Right lobe of liver (tissue), 6 donors: ENCODE results near the gene FOXJ3. TPM values are rescaled to one million over a fixed set of nuclear protein-coding genes. Genes with fewer than 3 reads are reported as not detected.
A peak's percentile ranks its signal among the peaks of the same experiment; 100 is the strongest.

Experiments used
- ATAC-seq, 4 donors: fragments of 200-7000 bp; cut with Tn5 transposase; one replicate each; pipeline ENCODE4 v1.9.1; 2020; ENCODE audit warnings: mild to moderate bottlenecking in 4 of 4, moderate library complexity in 4 of 4
- DNase-seq, 3 donors: peaks; one replicate each; pipeline ENCODE4 v3.0.0-alpha.2; 2020
- H3K27ac ChIP-seq, 3 donors: fragments of 200-600 bp; one replicate each; pipeline ENCODE4 v1.8.0; 2022
- H3K27me3 ChIP-seq, 2 donors: fragments of 200-600 bp; one replicate each; pipeline ENCODE4 v1.8.0; 2022
- H3K36me3 ChIP-seq, 4 donors: fragments of 200-600 bp; sonication (generic) in 1 of 4; one replicate each; pipeline versions ENCODE4 v1.5.1 to v1.8.0; 2017 to 2022; ENCODE audit warnings: control low read depth in 1 of 4
- H3K4me1 ChIP-seq, 4 donors: fragments of 200-600 bp; sonication (generic) in 1 of 4; one replicate each; pipeline versions ENCODE4 v1.5.1 to v1.8.0; 2017 to 2022; ENCODE audit warnings: control low read depth in 1 of 4
- H3K4me3 ChIP-seq, 3 donors: fragments of 200-600 bp; one replicate each; pipeline ENCODE4 v1.8.0; 2022
- H3K9me3 ChIP-seq, 4 donors: fragments of 200-600 bp; sonication (generic) in 1 of 4; one replicate each; pipeline versions ENCODE4 v1.5.1 to v1.8.0; 2017 to 2022; ENCODE audit warnings: control low read depth in 1 of 4
- CTCF ChIP-seq, 4 donors: fragments of 200-600 bp in 3 of 4; fragments of 450-650 bp in 1 of 4; IDR thresholded peaks; one replicate each; pipeline versions ENCODE4 v1.5.1 to v1.8.0; 2016 to 2022; ENCODE audit warnings: antibody characterized with exemption in 4 of 4, mild to moderate bottlenecking in 2 of 4
- POLR2A ChIP-seq: fragments of 450-650 bp; IDR thresholded peaks from one replicate; pipeline ENCODE4 v1.6.1; 2017; ENCODE audit warnings: antibody characterized with exemption, mild to moderate bottlenecking
- WGBS: methylation state at CpG from one replicate; pipeline ENCODE4 v1.1.6; 2018; ENCODE audit warnings: low coverage, low lambda C conversion rate; ENCODE audit not compliant: insufficient coverage; ENCODE audit errors: missing lambda C conversion rate; 5-methylcytosine and 5-hydroxymethylcytosine counted together
- intact Hi-C, 2 donors: fragments of 100-400 bp; cut with DNase I; formaldehyde crosslinking; loops; one replicate each; pipeline versions ENCODE4 v1.11.2 to v1.14.1; 2022
- total RNA-seq, 6 experiments: library from RNA; depleted of rRNA in 2 of 6; stranded (reverse); fragments of >200 nt in 2 of 6; fragmentation: NEBNext Ultra II Directional in 3 of 6; extraction: Animal tissue kit (Norgen Biotek cat#: 25700) in 3 of 6; gene quantifications; one replicate each; pipeline versions ENCODE4 v1.1.0 to v1.2.4, GENCODE V29; 2016 to 2023
- donor health status: DM: no; HTN: yes; CAD: no.
- donor health status: DM: no; HTN: no; CAD: no.
- donor health status: DM: no; HTN: no; CAD: no.
- donor health status: DM: no; HTN: yes; CAD: no.
- donor health status: DM: no; HTN: yes; CAD: no.

Gene FOXJ3
- total RNA-seq, 6 experiments from 2014 or later = 12.1 to 18.4 (median 14.5) TPM

- Histone ChIP-seq H3K9me3 (no peaks in the 10 kb centered on the region), H3K4me1 (no peaks in the 10 kb centered on the region), H3K27ac (no peak overlapping the region), H3K36me3 (no peaks in the 10 kb centered on the region), H3K27me3 (no peaks in the 10 kb centered on the region), H3K4me3 (no peak overlapping the region)
- DNase-seq (no peak), ATAC-seq (no peak)
- 96% methylated on average over 6 of the region's 7 CpGs for WGBS
- TF ChIP-seq POLR2A (no peak), CTCF (IDR thresholded peaks at IDR 0.05) (no peak)
- intact Hi-C loops = no loop called here
These were observed 151.7 kb downstream of the FOXJ3 start for GRCh38 chr1:42183210-42183956.

- intact Hi-C loops = no loop called here
- no peaks in the 10 kb centered on the region for H3K27me3 ChIP-seq
These were observed 153.3 kb downstream of the FOXJ3 start for GRCh38 chr1:42181687-42182086.

GRCh38 chr1:42179900-42180329 lies 155.1 kb downstream of the FOXJ3 start:
- no peaks in the 10 kb centered on the region for H3K4me1 ChIP-seq
- intact Hi-C loops = loop anchor here in 1 of 2 donors (10.0 kb wide), 1 partner anchor 155 kb away; the partner anchor contains the start of gene FOXJ3
- ATAC-seq = no peak
- TF ChIP-seq POLR2A (no peak), CTCF (IDR thresholded peaks at IDR 0.05) (no peak)
- H3K4me3 ChIP-seq = no peak overlapping the region
- no peaks in the 10 kb centered on the region for H3K27me3 ChIP-seq
- H3K27ac ChIP-seq = no peak overlapping the region
- no peaks in the 10 kb centered on the region for H3K36me3 ChIP-seq
- H3K9me3 ChIP-seq = no peaks in the 10 kb centered on the region
- DNase-seq = no peak
- 66% methylated on average over 4 of the region's 4 CpGs for WGBS

More at GRCh38 chr1:42181687-42182086, 153.3 kb downstream of the FOXJ3 start:
- WGBS = 70% methylated on average over 2 of the region's 4 CpGs
- Histone ChIP-seq H3K27ac (no peak overlapping the region), H3K36me3 (no peaks in the 10 kb centered on the region), H3K4me3 (no peak overlapping the region), H3K9me3 (no peaks in the 10 kb centered on the region), H3K4me1 (no peaks in the 10 kb centered on the region)
- TF ChIP-seq CTCF (IDR thresholded peaks at IDR 0.05) (no peak), POLR2A (no peak)
- DNase-seq (no peak), ATAC-seq (no peak)

GRCh38 chr1:42179275-42179674 lies 155.8 kb downstream of the FOXJ3 start:
- ATAC-seq = peak in 3 of 4 donors; percentile 39 to 59 (median 57)
- Histone ChIP-seq H3K4me1 (no peaks in the 10 kb centered on the region), H3K9me3 (no peaks in the 10 kb centered on the region), H3K27me3 (no peaks in the 10 kb centered on the region), H3K36me3 (no peaks in the 10 kb centered on the region), H3K4me3 (no peak overlapping the region), H3K27ac (no peak overlapping the region)
- intact Hi-C loops = loop anchor here in 1 of 2 donors (10.0 kb wide), 1 partner anchor 156 kb away; the partner anchor contains the start of gene FOXJ3
- TF ChIP-seq CTCF (IDR thresholded peaks at IDR 0.05) = no peak
- TF ChIP-seq POLR2A = no peak
- 6% methylated on average over 2 of the region's 2 CpGs for WGBS
- no peak for DNase-seq
